ENCODE data around the gene KIAA0930. TPM values are rescaled to one million over a fixed set of nuclear protein-coding genes. Genes with fewer than 3 reads are reported as not detected.

Gene KIAA0930
- total RNA-seq, 1 donor, result 68.7 TPM

GRCh38 chr22:45155050-45155840, 85.4 kb downstream of the KIAA0930 start:
- no peak for DNase-seq (ENCODE audit: low read depth in 2 of 3, low spot score in 2 of 3)

GRCh38 chr22:45154383-45154782, 86.3 kb downstream of the KIAA0930 start:
- DNase-seq (ENCODE audit: low read depth in 2 of 3, low spot score in 2 of 3), result no peak

DNA sequence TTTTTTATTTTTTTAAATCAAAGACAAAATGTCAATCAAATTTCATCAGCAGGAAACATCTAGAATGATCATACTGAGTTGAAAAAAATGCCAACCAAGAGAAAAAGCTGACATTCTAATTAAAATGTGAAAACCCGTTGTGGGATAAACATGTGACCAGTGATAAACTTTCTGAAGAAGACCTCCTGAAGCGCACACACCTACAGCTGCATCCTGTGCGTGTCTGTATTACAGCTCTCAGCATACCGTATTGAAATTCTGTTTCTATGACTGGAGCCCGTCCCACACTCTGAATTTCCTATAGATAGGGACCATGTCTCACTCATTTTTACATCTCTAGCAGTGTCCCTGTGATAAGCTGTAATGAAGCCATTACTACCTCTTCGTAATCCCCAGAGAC, 89.2 kb downstream of the KIAA0930 start:
- DNase-seq (ENCODE audit: low read depth in 2 of 3, low spot score in 2 of 3), result no peak

GRCh38 chr22:45150139-45150538, 90.6 kb downstream of the KIAA0930 start:
- no peak for DNase-seq (ENCODE audit: low read depth in 2 of 3, low spot score in 2 of 3)

DNA sequence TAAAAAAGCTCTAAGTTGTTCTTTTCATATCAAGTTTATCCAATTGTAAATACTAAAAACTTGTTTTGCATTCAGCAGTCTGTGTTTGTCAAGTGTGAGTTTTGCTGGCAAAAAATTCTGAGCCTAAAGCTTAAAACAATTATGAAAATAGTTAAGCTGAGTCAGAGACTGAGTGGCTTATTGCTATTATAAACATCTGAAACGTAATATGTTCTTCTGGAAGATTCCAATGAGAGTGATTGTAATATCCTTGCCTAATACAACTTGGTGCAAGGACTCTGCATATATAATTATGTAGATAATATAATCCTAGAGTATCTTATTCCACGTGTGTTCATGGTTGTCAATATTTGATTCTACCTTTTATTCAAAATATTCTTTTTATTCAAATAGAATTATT, 91.0 kb downstream of the KIAA0930 start:
- no peak for DNase-seq (ENCODE audit: low read depth in 2 of 3, low spot score in 2 of 3)

GRCh38 chr22:45144916-45145315, 95.8 kb downstream of the KIAA0930 start:
- DNase-seq (ENCODE audit: low read depth in 2 of 3, low spot score in 2 of 3), result no peak

DNA sequence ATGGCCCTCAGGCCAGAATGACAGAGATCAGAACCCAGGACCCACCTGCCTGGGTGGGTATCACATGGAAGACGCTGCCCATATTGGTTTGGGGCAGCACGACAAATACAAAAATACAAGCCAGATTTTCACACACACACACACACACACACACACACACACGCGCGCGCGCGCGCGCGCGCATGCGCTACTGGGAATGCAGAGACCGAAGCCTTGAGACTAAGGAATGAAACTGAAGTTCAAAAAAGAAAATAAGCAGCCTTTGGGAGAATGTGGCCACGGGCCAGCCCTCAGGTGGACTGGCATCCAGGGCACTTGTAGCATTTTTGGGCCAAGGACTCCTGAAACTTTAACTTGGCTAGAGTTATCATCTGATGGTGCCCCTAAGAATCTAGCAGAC, 98.3 kb downstream of the KIAA0930 start:
- DNase-seq (ENCODE audit: low read depth in 2 of 3, low spot score in 2 of 3), result no peak

Small RNA genes lying within 50 kb of the gene (small RNA-seq; reads per million reads assigned to genes)
- gene MIR1249, result 0.41 reads per million

Other genes with a start within 250 kb of the KIAA0930 start
- gene PHF21B, start 230.9 kb downstream of the KIAA0930 start, total RNA-seq, result under 0.01 TPM
- 47.7 TPM for gene NUP50, start 77.0 kb downstream of the KIAA0930 start, total RNA-seq
- gene UPK3A, start 44.1 kb upstream of the KIAA0930 start, total RNA-seq, result not detected
- gene FAM118A, start 69.0 kb upstream of the KIAA0930 start, total RNA-seq, result 73.2 TPM
- not detected for gene SMC1B, start 172.7 kb upstream of the KIAA0930 start, total RNA-seq
- gene RIBC2, start 172.8 kb upstream of the KIAA0930 start, total RNA-seq, result 0.54 TPM